ENCODE data around the gene ABCB9. TPM values are rescaled to one million over a fixed set of nuclear protein-coding genes. Genes with fewer than 3 reads are reported as not detected.

ABCB9 gene
- total and polyA plus RNA-seq, 2 of the 8 experiments (the other 6 are each of a cell fraction or from before 2014, with no cell fraction given) = 3.8 to 8.0 TPM

- TF ChIP-seq FOSL1 (IDR thresholded peaks at IDR 0.05; ENCODE audit: insufficient read depth, low read depth, low read length) (no peak), ATF3 (IDR thresholded peaks at IDR 0.05; ENCODE audit: insufficient read depth, low read depth, low read length) (no peak), ZNF274 (IDR thresholded peaks at IDR 0.05; ENCODE audit: borderline replicate concordance, extremely low read depth, low read length) (no peak), SP4 (IDR thresholded peaks at IDR 0.05; ENCODE audit: low read length) (0 out of 2 replicates have a peak, but pooled peaks have one; percentile 31), BACH1 (IDR thresholded peaks at IDR 0.05; ENCODE audit: low read length) (no peak; the same call in 1 of the 2 replicates), EP300 (IDR thresholded peaks at IDR 0.05; ENCODE audit: borderline replicate concordance in 1 of 2, low read depth in 2 of 2, low read length in 2 of 2) (peak in 1 of 2 experiments; percentile 80; a peak in 1 of 3 replicates), CTCF (IDR thresholded peaks at IDR 0.05; ENCODE audit: control extremely low read depth in 1 of 3, insufficient read depth in 1 of 3, low read depth in 1 of 3, low read length in 3 of 3) (no peak), KDM4A (IDR thresholded peaks at IDR 0.05; ENCODE audit: low read depth, low read length, severe bottlenecking) (peak; percentile 83), TCF12 (IDR thresholded peaks at IDR 0.05; ENCODE audit: low read depth, low read length) (no peak), ASH2L (IDR thresholded peaks at IDR 0.05; ENCODE audit: low read length) (peak; percentile 38), CEBPB (IDR thresholded peaks at IDR 0.05; ENCODE audit: low read depth, low read length) (no peak), SP1 (IDR thresholded peaks at IDR 0.05; ENCODE audit: low read depth, low read length) (peak; percentile 79), CREB1 (IDR thresholded peaks at IDR 0.05) (peak; percentile 30; the same call in 1 of the 2 replicates), MAX (IDR thresholded peaks at IDR 0.05) (peak; percentile 58)
Observed at GRCh38 chr12:122965851-122966742, at the start of gene ABCB9 (continued).

Data from H1 (cell line).